Kasumi-1 (cell line): ENCODE results near the gene SYCP2.

Source experiments
- DNase-seq, 2 experiments: peaks; one replicate each; lab custom pipeline; 2025; lab: John Stamatoyannopoulos, UW

Gene SYCP2

GRCh38 chr20:59823030-59823423 lies 110.4 kb downstream of the SYCP2 start:
- no peak for DNase-seq

GRCh38 chr20:59822291-59823029 lies 111.0 kb downstream of the SYCP2 start:
- DNase-seq = no peak

- DNase-seq = no peak
Measured at GRCh38 chr20:59821788-59822187, 111.6 kb downstream of the SYCP2 start.

- DNase-seq = no peak
Measured at GRCh38 chr20:59821201-59821600, 112.2 kb downstream of the SYCP2 start.

GRCh38 chr20:59820204-59821041 lies 113.0 kb downstream of the SYCP2 start:
- no peak for DNase-seq

GRCh38 chr20:59819496-59820203 lies 113.8 kb downstream of the SYCP2 start:
- DNase-seq = no peak

DNA sequence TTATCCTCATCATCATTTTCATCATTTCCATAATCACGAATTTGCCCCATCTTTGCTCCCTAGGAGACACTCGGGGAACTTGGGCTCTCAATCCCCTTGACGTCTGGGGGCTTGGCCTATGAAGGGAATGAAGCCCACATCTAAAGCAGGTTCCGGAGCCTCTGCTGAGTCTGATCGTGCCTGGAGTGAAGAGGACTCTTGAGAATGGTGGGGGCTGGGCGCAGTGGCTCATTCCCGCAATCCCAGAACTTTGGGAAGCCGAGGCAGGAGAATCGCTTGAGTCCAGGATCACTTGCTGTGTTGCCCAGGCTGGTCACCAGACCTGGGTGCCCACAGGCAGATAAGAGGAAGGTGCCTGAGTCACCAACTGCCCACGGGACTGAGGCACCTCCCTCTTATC lies 114.5 kb downstream of the SYCP2 start:
- DNase-seq = no peak

DNA sequence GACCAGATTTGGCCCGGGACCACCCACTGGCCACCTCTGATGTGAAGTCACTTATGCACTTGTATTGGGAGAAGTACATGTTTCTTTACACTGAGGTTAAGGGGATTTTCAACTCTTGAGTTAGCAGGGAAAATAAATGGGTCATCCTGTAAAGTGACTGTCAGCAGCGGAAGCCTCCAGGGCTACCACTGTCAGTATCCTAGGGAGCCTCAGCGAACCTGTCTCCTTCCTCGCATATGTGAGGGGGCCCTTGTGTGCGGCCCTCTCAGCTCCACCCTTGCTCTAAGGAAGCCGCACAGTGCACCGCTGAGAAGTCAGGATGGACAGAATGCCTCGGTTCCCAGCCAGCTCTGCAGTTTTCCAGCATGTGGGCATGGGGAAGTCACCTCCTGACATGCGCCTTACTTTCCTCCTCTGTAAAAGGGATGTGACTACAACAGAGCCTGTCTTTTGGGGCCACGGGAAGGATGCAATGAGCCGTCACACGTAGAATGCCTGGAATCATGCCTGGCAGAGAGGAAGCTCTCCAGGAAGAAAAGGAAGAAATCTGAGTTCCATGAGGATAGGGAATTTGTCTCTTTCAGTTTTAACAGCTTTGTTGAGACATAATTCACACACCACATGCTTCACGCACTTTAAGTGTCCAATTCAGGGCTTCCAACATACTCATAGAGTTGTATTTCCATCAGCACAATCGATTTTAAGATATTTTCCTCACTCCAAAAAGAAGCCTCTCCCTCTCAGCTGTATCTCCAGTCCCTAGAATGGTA lies 115.4 kb downstream of the SYCP2 start:
- no peak for DNase-seq

- no peak for DNase-seq
Measured at GRCh38 chr20:59817406-59817805, 116.0 kb downstream of the SYCP2 start.

- no peak for DNase-seq
Measured at GRCh38 chr20:59816146-59816738, 117.2 kb downstream of the SYCP2 start.

DNA sequence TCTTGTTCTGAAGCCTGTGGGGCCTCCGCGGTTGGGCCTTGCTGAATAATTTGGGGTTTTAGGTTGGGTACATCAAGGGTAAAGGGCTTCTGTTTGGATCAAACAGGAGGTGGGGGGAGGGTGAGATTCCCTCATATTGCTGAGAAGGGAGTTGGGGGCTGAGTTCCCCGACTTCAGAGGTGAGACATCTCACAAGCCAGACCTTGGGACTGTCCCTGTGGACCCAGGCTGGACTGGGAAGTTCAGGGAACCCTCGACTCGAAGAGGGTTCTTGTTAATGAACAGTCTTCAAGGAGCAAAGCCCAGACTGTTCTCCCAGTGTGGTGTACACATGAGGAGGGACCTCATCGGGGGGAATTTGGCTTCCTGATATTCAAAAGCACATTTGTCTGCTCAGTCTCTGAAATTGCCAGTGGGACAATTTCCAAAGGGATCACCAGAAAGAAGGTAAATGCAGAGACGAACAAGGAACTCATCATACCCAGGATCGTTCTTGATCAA lies 118.5 kb downstream of the SYCP2 start:
- no peak for DNase-seq

DNA sequence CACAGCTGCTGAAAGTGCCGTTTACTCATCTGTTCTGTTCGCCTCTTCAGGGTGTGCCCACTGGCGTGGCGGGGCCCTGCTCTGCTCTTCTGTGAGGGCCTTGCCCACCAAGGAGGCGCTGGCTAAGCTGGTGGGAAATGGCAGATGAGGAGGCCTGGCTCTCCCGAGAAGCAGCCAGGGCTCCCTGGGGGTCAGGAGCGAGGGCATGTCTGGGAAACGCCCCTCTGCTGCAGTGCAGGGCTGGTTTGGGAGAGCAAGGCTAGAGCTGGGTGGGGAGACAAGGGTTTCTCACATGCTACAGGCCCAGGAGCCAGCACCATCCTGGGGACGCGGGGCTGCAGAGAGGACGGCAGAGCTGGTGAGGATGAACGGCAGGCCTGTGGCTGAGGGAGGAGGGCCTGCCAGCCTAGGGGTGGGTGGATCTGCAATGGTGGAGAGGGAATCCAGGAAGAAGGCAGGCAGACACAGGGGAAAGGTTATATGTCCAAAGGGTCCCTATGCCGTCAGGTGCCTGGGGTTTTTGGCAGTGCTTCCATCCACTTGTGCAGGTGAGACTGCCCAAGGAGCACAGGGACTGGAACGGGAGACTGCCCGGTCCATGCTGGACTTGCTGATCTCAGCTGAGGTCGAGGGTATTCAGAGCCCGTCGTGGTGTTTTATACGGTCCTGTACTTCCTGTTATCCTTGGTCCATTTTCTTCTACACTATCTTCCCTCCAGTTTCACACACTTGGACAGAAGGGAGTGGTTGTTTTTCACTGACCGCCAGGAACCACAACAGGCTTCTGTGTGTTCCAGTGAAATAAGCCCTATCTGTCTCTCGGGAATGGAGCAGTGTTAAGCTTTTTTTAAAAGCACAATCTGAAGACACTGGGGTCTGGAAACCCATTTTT lies 119.2 kb downstream of the SYCP2 start:
- no peak for DNase-seq
